Measurements from ENCODE around the gene RBM4B.

Gene RBM4B

DNA sequence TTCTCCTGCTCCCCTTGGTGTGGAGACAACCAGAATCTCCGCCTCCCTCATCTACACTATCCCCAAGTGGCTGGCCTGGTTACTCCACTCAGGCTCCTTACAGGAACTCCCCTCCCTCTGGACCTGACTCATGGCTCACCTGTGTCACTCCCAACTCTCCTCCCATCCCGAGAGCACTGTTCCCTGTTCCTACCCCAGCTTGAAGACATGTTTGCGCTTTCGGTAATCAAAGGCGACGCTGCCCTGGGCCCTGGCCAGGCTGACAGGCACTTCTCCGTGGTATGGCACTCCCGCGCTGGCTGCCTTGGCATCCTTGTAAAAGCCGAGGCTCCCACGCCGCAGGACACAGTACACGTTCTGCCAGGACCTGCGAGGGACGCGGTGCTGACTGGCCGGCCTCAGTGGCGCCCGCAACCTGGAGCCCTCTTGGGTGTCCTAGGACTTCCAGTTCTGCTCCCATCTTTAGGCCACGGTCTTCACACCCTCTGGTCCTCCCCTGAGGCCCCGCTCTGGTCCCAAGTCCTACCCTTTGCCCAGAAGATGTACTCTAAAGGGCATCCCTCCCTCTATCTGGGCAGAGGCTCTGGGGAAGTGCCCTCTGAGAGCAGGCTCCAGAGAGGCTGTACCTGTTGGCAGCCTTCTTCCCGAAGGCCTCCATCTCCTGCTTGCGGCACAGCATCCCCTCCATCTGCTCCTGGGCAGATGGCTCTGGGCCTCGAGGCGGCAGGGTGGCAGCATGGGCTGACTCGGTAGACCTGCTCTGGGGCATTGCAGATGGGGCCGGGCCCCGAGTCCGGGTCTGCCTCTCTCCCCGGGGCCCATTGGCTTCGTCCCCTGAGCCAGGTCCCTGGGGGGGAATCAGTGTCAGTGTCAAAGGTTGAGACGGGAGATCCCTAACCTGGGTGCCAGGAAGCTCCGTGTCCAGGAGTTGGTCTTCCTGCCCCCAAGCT is 9.4 kb upstream of the RBM4B start:
- H3K4me3 ChIP-seq (ENCODE audit: low read length): no peak overlapping the region
- DNase-seq (ENCODE audit: low read depth): peak; percentile 96
- TF ChIP-seq, protein P1, sequence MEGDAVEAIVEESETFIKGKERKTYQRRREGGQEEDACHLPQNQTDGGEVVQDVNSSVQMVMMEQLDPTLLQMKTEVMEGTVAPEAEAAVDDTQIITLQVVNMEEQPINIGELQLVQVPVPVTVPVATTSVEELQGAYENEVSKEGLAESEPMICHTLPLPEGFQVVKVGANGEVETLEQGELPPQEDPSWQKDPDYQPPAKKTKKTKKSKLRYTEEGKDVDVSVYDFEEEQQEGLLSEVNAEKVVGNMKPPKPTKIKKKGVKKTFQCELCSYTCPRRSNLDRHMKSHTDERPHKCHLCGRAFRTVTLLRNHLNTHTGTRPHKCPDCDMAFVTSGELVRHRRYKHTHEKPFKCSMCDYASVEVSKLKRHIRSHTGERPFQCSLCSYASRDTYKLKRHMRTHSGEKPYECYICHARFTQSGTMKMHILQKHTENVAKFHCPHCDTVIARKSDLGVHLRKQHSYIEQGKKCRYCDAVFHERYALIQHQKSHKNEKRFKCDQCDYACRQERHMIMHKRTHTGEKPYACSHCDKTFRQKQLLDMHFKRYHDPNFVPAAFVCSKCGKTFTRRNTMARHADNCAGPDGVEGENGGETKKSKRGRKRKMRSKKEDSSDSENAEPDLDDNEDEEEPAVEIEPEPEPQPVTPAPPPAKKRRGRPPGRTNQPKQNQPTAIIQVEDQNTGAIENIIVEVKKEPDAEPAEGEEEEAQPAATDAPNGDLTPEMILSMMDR (IDR thresholded peaks at IDR 0.05; ENCODE audit: insufficient read depth, low read depth, low read length, missing control alignments): peak; percentile 44

- TF ChIP-seq, protein P1 (IDR thresholded peaks at IDR 0.05; ENCODE audit: insufficient read depth, low read depth, low read length, missing control alignments): no peak
- peak overlapping the region; percentile 19 for H3K4me3 ChIP-seq (ENCODE audit: low read length)
- peak; percentile 96 for DNase-seq (ENCODE audit: low read depth)
Observed at GRCh38 chr11:66686100-66686785, 8.6 kb upstream of the RBM4B start.

DNA sequence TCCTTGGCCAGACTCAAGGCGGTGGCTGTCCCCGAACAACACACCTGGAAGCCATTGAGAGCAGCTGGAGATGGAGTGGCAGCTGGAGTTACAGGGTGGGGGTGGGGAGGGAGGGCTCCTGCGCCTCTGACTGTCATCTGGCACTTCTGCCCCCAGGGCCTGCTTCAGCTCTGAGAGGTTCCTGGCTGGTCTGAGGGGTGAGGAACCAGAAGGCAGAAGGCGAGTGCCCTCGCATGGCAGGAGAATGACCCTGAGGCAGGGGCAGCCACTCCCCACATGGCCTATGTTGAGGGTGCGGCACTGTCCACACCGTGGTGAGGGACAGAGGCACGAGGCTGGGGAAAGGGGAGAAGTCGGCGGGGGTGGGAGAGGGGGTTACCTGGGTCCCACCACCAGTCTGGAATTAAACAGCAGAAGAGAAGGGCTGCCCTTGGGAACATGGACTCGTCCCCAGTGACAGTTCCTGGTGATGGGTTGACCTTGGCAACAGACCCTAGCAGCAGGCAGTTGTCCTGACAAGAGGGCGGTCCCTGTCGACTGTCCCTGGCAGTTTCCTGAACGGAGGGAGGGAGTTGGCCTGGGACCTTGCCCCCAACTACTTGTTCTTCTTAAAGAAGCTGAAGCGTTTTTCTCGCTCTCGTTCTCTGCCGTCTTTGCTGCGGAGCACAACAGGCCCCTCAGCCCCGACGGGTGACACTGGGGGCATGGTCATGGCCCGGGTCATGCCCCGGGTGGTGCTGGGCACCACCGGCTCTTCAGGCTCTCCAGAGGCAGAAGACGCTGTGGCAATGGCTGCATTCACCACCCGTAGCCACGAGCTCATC is 7.8 kb upstream of the RBM4B start:
- TF ChIP-seq, protein P1 (IDR thresholded peaks at IDR 0.05; ENCODE audit: insufficient read depth, low read depth, low read length, missing control alignments): no peak
- H3K4me3 ChIP-seq (ENCODE audit: low read length): no peak overlapping the region
- no peak for DNase-seq (ENCODE audit: low read depth)

DNA sequence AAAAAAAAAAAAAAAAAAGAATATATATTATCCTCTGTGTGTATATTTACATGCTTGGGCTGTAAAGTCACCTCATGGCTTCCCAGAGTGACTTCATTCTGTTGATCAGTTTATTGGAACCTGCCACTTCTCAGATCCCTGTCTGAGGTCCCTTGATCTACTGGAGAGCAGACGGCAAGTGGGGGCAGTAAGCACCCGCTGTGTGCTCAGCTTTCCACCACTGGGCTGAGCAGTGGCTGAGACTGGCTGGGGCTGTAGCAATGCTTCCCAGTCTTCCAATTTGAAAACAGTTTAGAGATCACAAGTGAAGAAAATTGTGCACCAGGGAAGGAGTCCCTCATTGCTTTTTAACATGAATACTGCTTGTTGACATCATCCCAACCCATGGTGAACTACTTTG is 6.9 kb upstream of the RBM4B start:
- TF ChIP-seq, protein P1 (IDR thresholded peaks at IDR 0.05; ENCODE audit: insufficient read depth, low read depth, low read length, missing control alignments): no peak
- H3K4me3 ChIP-seq (ENCODE audit: low read length): no peak overlapping the region
- DNase-seq (ENCODE audit: low read depth): no peak

GRCh38 chr11:66683877-66684276 is 6.2 kb upstream of the RBM4B start:
- TF ChIP-seq, protein P1 (IDR thresholded peaks at IDR 0.05; ENCODE audit: insufficient read depth, low read depth, low read length, missing control alignments): no peak
- H3K4me3 ChIP-seq (ENCODE audit: low read length): no peak overlapping the region
- no peak for DNase-seq (ENCODE audit: low read depth)

DNA sequence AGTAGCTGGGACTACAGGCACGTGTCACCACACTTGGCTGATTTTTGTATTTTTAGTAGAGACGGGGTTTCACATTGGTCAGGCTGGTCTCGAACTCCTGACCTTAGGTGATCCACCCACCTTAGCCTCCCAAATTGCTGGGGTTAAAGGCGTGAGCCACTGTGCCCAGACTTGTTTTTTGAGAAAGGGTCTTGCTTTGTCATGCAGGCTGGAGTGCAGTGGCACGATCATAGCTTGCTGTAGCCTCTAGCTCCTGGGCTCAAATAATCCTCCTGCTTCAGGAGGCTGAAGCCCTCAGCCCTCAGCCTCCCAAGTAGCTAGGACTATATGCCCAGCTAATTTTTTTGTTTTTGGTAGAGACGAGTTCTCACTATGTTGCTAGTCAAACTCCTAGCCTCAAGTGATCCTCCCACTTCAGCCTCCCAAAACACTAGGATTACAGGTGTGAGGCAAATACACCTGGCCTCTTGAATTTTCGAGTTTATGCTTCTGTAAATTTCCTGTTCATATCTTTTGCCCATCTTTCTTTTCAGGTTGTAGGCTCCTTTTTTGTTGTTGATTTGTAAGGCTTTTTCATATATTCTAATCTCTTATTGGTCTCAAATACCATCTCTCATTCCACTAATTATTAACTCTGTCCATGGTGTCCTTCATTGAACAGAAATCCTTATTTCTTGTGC is 3.4 kb upstream of the RBM4B start:
- no peak overlapping the region for H3K4me3 ChIP-seq (ENCODE audit: low read length)
- DNase-seq (ENCODE audit: low read depth): no peak
- TF ChIP-seq, protein P1 (IDR thresholded peaks at IDR 0.05; ENCODE audit: insufficient read depth, low read depth, low read length, missing control alignments): no peak

Measured in epithelial cell of esophagus (primary cell).